DMS 273 (cell line): Measurements from ENCODE around the gene JADE1.
A peak's percentile ranks its signal among the peaks of the same experiment; 100 is the strongest.

ENCODE experiments used
- DNase-seq: peaks from one replicate; lab custom pipeline; 2025; ENCODE audit not compliant: unreplicated experiment; lab: John Stamatoyannopoulos, UW

The JADE1 gene

DNA sequence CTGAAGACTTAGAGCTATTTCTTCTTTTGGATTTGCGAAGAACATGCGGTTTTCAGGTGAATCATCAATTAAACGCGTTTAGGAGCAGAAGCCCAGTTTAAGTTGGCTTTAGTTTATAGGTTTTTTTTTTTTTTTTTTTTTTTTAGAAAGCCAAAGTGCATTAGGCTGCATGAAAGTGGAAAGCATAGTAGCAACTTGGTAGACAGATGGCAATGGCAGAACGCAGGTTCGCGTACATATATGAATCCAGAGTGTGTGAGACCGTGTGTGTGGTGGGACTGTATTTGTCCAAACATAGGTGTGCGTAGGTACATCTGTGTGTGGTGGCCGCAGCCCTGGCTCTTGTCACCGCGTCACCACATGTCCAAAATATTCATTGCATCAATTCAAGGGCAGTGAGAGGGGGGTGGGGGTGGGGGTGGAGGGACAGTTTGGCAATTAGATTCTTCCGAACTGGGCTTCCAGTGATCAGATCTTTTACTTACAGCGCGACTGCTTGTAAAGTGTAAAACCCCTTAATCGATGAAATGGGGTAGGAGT, 901 bp downstream of the JADE1 start:
- peak; percentile 68 for DNase-seq

DNA sequence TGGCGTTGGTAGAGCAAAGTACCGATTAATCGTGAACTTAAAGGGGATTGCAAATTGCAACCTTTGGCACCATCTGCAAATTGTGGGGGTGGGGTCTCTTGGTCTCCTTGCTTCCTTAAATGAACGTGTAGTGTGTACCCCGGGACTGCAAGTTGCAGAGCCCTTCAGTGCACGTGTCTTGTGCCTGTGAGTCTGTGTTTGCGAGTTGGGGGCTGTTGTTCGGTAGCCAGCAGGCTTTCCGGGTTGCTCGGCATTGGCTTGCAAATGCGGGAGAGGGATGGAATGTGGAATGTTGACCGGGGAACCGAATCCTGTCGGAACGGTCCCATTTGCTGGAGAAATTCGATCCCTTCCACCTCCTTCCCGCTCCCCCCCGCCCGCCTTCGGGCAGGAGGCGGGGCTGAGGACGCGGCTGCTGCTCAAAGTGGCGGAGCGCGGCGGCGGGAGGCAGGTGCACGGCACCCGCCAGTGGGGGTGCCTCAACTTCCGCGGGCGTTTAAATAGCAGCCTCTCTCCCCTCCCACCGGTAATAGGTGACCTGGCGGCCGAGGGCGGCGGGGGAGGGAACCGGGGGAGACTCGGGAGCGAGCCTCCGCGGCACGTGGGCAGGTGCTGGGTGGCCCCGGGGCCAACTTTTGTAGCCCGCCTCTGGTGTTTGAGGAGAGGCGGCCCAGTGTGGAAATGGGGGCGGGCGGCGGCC, 1.5 kb downstream of the JADE1 start:
- DNase-seq: peak; percentile 94

DNA sequence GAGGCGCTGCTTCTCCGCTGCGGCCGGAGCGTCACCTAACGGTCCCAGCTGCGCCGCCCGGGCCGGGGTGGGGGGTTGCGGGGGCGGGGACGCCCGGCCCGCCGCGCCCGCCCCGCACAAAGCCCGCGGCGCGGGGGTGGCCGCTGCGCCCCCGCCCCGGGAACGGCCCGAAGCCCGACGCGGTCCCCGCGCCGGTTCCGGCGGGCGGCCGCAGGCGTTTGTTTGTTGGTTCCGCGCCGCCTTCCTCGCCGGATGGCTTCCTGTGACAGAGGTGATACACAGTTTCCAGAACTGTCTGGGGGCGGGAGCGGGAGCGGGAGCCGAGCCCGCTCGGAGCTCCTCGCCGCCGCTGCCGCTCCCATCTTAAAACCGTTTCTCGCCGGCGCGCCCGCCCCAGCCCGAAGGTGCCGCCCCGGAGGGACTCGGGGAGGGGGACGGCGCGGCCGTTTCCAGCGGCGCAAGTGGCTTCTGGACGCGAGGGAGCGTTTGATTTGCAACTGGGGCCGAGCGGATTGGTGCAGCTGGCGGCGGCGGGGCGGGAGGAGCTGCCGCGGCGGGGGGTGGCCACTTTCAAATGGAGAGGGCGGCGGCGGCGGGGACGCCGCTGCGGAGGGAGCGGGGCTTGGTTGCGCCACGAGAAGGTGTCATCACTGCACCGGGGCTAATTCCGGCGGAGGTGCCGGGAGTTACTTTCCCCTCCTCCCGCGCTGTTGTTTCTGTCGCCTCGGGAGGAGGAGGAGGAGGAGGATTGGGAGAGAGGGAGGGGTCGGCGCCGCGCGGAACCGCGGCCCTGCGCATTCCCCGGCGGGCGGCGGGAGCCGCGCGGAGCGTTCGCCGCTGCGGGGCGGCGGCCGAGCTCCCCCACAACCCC, 2.3 kb downstream of the JADE1 start:
- DNase-seq: peak; percentile 92

DNA sequence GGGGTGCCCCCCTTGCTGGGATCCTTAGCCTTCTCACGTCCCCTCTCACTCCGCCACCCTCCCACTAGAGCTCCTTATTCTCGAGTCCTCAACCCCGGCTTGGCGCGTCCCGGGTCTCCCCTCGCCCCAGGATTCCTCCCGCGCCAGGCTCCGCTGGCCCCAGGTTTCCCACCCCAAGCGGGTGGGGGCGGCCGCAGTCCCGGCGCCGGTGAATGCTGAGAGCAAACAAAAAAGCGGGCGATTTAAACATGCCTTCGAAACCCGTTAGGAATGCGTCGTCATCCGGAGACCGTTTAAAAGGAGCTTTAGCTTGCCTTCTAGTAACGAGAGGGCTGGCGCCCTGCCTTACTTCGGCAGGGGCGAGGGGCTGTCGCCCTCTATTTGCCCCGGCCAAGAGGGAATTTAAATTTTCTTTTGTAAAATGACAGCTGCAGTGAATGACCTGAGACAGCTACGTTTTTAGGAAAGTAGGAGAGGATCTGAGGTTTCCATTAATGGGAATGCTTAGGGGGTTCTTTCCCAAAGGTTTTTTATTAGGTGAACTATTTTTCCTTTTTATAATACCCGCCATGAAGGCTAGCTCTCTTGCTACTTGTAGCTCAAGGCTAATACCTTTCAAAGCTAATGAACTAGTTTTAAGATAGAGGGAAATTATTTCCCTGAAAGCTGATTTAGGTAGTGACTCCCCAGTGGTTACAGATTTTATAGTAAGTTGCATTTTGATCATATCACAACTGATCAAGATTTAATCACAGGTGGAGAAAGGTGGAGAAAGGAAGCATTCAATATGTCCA, 3.1 kb downstream of the JADE1 start:
- DNase-seq: peak; percentile 78

DNA sequence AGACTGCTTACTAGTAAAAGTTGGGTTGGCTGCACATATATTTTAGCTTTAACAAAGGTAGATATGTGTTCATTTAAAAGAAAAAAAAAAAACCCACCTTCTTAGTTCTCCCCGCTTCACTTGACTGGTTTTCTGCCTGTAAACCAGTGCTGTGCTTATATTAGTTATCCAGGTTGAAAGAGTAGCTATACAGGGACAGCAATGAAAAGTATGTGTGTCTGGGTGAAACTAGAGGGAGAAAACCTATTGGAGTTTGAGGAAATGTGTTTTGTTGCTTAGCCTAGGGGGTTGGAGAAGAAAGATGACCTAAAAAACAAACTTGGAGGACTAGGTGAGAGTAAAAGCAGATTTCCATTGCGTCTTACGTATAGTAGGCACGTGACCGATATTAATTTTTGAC, 4.5 kb downstream of the JADE1 start:
- no peak for DNase-seq

GRCh38 chr4:128818442-128818841, 8.9 kb downstream of the JADE1 start:
- no peak for DNase-seq

DNA sequence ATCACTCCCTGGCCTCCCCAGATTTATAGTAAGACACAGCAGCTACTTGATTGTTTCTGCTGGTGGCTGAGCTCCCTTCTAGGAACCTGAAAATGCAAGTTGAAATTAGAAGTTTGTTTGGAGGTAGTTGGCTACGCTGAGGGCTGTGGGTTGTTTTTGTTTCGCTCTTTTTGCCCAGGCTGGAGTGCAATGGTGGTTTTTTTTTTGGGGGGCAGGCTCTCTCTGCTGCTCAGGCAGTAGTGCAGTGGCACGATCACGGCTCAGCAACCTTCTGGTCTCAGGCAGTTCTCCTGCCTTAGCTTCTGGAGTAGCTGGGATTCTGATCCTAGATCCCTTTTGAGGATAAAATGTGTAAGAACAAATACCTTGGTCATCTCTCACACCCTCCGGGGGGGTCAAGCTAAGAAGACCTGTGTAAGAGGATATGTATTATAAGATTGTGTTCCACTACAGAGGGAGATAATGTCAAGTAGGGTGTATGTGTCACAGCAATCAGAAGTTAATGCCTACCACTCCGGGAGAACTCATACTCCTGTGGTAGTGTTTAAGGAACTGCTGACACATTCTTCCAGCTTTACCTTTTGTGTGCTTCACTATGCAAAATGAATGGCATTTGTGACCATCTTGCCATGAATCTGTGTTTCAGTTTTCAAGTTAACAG, 9.7 kb downstream of the JADE1 start:
- no peak for DNase-seq

DNA sequence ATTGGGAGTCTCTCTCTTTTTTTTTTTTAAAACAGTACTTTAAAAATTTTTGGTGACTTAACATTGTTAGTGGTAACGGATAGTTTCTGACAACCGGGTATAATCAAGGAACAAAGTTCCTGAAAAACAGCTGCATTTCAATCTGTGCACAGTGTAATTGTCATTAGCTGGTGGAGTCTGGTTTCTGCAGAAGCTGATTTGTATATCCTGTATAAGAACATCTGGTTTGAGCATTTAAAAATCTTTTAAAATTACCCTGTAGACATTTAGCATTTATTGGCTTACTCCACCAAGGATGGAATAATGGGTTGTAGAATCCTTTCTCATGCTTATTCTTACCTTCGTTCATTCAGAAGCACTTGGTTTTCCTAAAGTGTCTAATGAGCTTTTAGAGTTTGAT, 11.2 kb downstream of the JADE1 start:
- no peak for DNase-seq

DNA sequence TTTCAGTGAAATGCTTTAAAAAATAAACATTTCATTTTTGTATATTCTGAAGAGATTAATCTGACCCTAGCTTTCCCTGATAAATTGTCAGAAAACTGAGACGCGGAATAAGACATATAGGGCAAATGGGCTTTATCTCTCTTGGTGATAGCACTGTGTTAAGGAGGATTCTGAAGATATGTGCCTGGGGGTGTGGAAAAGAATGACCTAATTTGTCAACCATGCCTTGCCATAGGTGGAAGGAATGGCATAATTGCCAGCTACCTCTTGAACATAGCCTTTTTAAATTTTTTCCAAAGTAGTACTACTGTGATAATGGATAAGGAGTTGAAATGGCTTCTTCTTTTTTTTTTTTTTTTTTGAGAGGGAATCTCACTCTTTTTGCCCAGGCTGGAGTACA, 11.7 kb downstream of the JADE1 start:
- DNase-seq: no peak

DNA sequence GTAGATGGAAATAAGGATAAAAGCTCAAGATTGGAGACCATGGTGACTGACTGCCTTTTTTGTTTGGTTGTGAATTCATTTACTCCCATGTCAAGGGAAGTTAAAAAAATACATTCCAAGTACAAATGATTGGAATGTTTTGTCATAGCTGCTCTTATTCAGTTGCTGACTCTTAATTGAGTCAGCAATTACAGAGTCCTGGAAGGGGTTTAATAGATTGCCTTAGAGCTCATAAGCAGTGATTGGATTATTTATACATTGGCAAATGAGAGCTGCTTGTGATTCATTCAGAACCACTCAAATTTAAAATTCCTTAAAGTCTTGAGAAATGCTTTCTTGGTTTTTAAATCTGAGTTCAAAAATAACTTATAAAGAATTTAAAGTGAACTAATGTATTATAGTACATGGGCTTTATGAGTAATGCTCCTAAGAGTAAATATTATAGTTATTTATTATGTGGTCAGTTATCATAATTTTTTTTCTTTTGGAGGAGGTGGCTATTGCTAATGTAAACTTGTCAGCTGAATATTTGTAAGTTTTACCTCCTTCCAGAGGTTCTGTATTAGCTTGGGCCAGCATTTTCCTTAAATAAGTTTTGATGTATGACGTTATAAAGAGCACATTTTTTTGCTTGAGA, 13.6 kb downstream of the JADE1 start:
- no peak for DNase-seq

DNA sequence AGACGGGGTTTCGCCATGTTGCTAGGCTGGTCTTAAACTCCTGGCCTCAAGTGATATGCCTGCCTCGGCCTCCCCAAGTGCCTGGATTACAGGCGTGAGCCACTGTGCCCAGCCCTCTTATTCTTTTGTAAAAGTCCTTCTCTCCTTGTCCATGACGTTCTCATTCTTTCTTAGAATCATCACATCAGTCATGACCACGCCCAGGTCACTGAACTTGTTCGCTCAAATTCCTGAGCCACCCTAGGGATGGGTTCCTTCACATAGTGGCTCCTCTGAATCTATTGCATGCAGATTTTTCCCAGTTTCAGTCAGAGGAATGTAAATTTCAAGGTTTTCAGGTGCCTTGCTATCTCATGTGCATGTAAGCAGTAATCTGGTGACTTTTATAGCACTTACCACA, 15.7 kb downstream of the JADE1 start:
- DNase-seq: no peak

- no peak for DNase-seq
These were observed 17.8 kb downstream of the JADE1 start for GRCh38 chr4:128827296-128827695.

DNA sequence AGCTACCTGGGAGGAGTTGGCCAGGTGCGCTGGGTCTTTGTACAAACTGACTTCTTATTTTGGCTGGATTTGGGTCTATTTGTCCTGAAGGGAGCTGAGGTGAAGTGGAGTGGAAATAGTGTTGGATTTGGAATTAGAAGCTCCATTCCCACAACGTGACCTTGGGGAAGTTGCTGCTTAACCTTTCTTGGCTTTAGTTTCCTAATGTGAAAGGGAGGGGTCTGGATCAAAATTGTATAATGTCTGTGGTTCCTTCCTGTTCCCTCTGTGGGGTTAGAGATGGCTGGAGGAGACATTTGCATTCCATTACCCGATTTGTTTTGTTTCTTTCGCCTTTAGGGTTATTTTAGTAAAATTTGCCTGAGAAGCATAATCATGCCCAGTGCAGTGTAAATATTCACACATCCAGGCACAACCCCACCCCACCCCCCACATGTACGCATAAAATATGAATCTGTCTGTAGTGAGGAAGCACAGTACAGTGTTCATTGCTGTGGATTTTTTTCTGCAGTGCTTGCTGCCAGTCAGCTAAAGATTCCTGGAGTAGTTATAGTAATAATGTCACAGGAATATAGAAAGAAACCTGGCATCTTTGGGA, 21.5 kb downstream of the JADE1 start:
- no peak for DNase-seq

- DNase-seq: no peak
These were observed 22.2 kb downstream of the JADE1 start for GRCh38 chr4:128831531-128832242.

DNA sequence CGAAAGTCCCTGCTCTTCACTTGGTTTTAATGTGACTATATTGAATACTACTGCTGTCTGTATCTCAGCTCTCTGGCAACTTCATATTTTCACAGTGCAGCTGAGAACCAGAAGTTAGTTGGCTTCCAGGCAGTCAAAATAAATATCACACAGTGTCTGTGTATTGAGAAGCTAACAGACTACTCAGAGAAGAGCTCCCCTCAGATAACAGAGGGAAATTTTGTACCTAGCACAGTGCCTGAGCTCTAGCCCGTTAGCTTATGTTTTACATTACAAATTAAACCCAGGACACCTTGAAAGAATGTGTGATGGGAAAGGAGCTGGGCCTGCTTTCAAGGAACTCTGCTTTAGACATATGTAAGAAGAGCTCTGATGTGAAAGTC, 22.7 kb downstream of the JADE1 start:
- no peak for DNase-seq

- no peak for DNase-seq
These were observed 26.2 kb downstream of the JADE1 start for GRCh38 chr4:128835498-128836222.

GRCh38 chr4:128837198-128837597, 27.7 kb downstream of the JADE1 start:
- no peak for DNase-seq

DNA sequence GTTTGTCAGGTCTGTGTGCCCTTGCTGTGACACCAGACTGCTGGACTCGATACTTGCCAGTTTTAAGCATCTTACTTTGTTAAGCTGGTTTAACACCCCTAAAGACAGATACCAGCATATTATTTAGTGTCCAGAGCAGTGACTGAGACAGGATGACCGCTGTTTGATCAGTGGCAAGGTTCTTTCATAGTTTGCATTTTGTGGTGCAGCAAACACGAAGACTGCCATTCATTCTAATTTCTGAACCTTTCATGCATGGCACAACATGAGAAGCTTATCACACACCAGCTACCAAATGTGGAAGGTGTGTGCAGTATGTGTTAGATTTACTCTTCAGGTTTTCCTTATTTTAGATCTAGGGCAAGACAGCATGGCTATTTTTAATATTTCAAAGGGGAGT, 28.2 kb downstream of the JADE1 start:
- DNase-seq: no peak
